CD4-positive, alpha-beta T cell (primary cell): ENCODE results near the gene HSCB. TPM values are rescaled to one million over a fixed set of nuclear protein-coding genes. Genes with fewer than 3 reads are reported as not detected.

Source experiments
- ATAC-seq: fragments of 200-7000 bp; cut with Tn5 transposase; one replicate; pipeline ENCODE4 v1.10.0; 2022; ENCODE audit warnings: mild to moderate bottlenecking; ENCODE audit not compliant: poor library complexity
- CTCF ChIA-PET: fragments of 350-600 bp; sonication (Branson Sonifier 250); formaldehyde crosslinking; loops from one replicate; lab custom pipeline; 2021; ENCODE audit warnings: antibody characterized with exemption, inconsistent platforms; lab: Charles Lee
- POLR2A ChIA-PET: fragments of 350-600 bp; sonication (Branson Sonifier 250); formaldehyde crosslinking; loops from one replicate; lab custom pipeline; 2021; ENCODE audit warnings: antibody characterized with exemption, inconsistent platforms; lab: Charles Lee
- DNase-seq, 14 experiments: peaks; one replicate each; pipeline ENCODE4 v3.0.0-alpha.2; 2013 to 2020; ENCODE audit warnings: mixed read lengths in 2 of 14
- H3K27ac ChIP-seq, 2 donors: one replicate each; pipeline versions ENCODE4 v1.5.1 to v1.7.0; 2013; ENCODE audit warnings: low read length in 2 of 2, low read depth in 1 of 2, mild to moderate bottlenecking in 1 of 2
- H3K27me3 ChIP-seq, 2 experiments: 1 replicate in 1 of 2; 2 replicates in 1 of 2; pipeline versions ENCODE4 v1.6.1 to v1.7.0; 2013; ENCODE audit warnings: low read length in 2 of 2, control low read depth in 1 of 2, mild to moderate bottlenecking in 1 of 2, moderate library complexity in 1 of 2; ENCODE audit not compliant: insufficient read depth in 2 of 2, control insufficient read depth in 1 of 2
- H3K36me3 ChIP-seq: one replicate; pipeline ENCODE4 v1.6.1; 2013; ENCODE audit warnings: low read length, control low read depth; ENCODE audit not compliant: insufficient read depth
- H3K4me1 ChIP-seq: one replicate; pipeline ENCODE4 v1.6.1; 2013; ENCODE audit warnings: low read length, control low read depth; ENCODE audit not compliant: insufficient read depth
- H3K4me3 ChIP-seq: one replicate; pipeline ENCODE4 v1.5.1; 2013; ENCODE audit warnings: mild to moderate bottlenecking, low read length, moderate library complexity
- H3K9me3 ChIP-seq, 2 experiments: 1 replicate in 1 of 2; 2 replicates in 1 of 2; pipeline versions ENCODE4 v1.6.1 to v1.7.0; 2013; ENCODE audit warnings: low read length in 2 of 2, mild to moderate bottlenecking in 2 of 2, control low read depth in 1 of 2, moderate library complexity in 1 of 2; ENCODE audit not compliant: control insufficient read depth in 1 of 2, insufficient read depth in 1 of 2
- H3K27ac Mint-ChIP-seq: one replicate; pipeline ENCODE4 v1.8.0; 2020; ENCODE audit warnings: mixed read lengths
- H3K27me3 Mint-ChIP-seq: one replicate; pipeline ENCODE4 v1.8.0; 2021; ENCODE audit warnings: mixed read lengths
- H3K36me3 Mint-ChIP-seq: one replicate; pipeline ENCODE4 v1.8.0; 2021; ENCODE audit warnings: low read depth, mixed read lengths
- H3K4me1 Mint-ChIP-seq: one replicate; pipeline ENCODE4 v1.8.0; 2021; ENCODE audit warnings: low read depth, mixed read lengths
- H3K4me3 Mint-ChIP-seq: one replicate; pipeline ENCODE4 v1.8.0; 2020; ENCODE audit warnings: mild to moderate bottlenecking, mixed read lengths
- H3K9me3 Mint-ChIP-seq: one replicate; pipeline ENCODE4 v1.8.0; 2020; ENCODE audit warnings: mixed read lengths
- CTCF ChIP-seq: fragments of 200-600 bp; IDR thresholded peaks from one replicate; pipeline ENCODE4 v1.8.0; 2022; ENCODE audit warnings: antibody characterized with exemption, mild to moderate bottlenecking
- intact Hi-C, 2 experiments: fragments of 100-400 bp; cut with DNase I in 1 of 2; cut with micrococcal nuclease in 1 of 2; formaldehyde crosslinking; loops; one replicate each; pipeline versions ENCODE4 v1.15.1 to v1.9.0; 2023 to 2025; cut with DNase I, micrococcal nuclease
- total RNA-seq, 174 experiments: library from RNA in 2 of 174; stranded (reverse) in 2 of 174; gene quantifications; one replicate each; pipeline ENCODE4 v1.2.3 and lab custom pipeline; 2021 to 2026

Gene HSCB
- total RNA-seq, 2 experiments from 2014 or later: 3.4 to 3.7 TPM

GRCh38 chr22:28714043-28714628 lies 27.7 kb upstream of the HSCB start:
- Mint-ChIP-seq H3K27me3 (no peaks in the 10 kb centered on the region), H3K4me1 (no peaks in the 10 kb centered on the region), H3K4me3 (no peak overlapping the region), H3K36me3 (peaks cover 33% of the 10 kb centered on the region), H3K9me3 (no peaks in the 10 kb centered on the region), H3K27ac (no peak overlapping the region)
- Histone ChIP-seq H3K36me3 (no peaks in the 10 kb centered on the region), H3K9me3 (no peaks in the 10 kb centered on the region), H3K4me3 (no peak overlapping the region), H3K4me1 (no peaks in the 10 kb centered on the region), H3K27me3 (no peaks in the 10 kb centered on the region), H3K27ac (no peak overlapping the region)
- ATAC-seq (no peak), DNase-seq (peak in 1 of 14 experiments; percentile 13)
- TF ChIP-seq CTCF: no peak
- POLR2A ChIA-PET: no interaction called here
- CTCF ChIA-PET: no interaction called here
- intact Hi-C loops: no loop called here

- H3K4me3 Mint-ChIP-seq: no peak overlapping the region
- CTCF ChIA-PET: no interaction called here
- H3K27me3 ChIP-seq: no peaks in the 10 kb centered on the region
- H3K27ac ChIP-seq: no peak overlapping the region
- H3K36me3 Mint-ChIP-seq: peaks cover 26% of the 10 kb centered on the region
- no peak overlapping the region for H3K4me3 ChIP-seq
- POLR2A ChIA-PET: no interaction called here
- no peak for TF ChIP-seq CTCF
- ATAC-seq (no peak), DNase-seq (no peak)
- no peak overlapping the region for H3K27ac Mint-ChIP-seq
- no peaks in the 10 kb centered on the region for H3K4me1 Mint-ChIP-seq
- no peaks in the 10 kb centered on the region for H3K27me3 Mint-ChIP-seq
- H3K9me3 ChIP-seq: no peaks in the 10 kb centered on the region
- intact Hi-C loops: no loop called here
- H3K36me3 ChIP-seq: peaks cover 2% of the 10 kb centered on the region
- no peaks in the 10 kb centered on the region for H3K4me1 ChIP-seq
- H3K9me3 Mint-ChIP-seq: no peaks in the 10 kb centered on the region
Measured at GRCh38 chr22:28715611-28716010, 26.2 kb upstream of the HSCB start.

GRCh38 chr22:28716686-28717085 lies 25.2 kb upstream of the HSCB start:
- ATAC-seq (no peak), DNase-seq (no peak)
- Mint-ChIP-seq H3K36me3 (peaks cover 19% of the 10 kb centered on the region), H3K4me3 (no peak overlapping the region), H3K4me1 (no peaks in the 10 kb centered on the region), H3K27me3 (no peaks in the 10 kb centered on the region), H3K9me3 (no peaks in the 10 kb centered on the region), H3K27ac (no peak overlapping the region)
- intact Hi-C loops: no loop called here
- H3K9me3 ChIP-seq: no peaks in the 10 kb centered on the region
- no peaks in the 10 kb centered on the region for H3K4me1 ChIP-seq
- H3K4me3 ChIP-seq: no peak overlapping the region
- ChIA-PET CTCF (no interaction called here), POLR2A (no interaction called here)
- no peak for TF ChIP-seq CTCF
- peaks cover 2% of the 10 kb centered on the region for H3K36me3 ChIP-seq
- H3K27ac ChIP-seq: no peak overlapping the region
- no peaks in the 10 kb centered on the region for H3K27me3 ChIP-seq
